Activated CD8-positive, alpha-beta T cell treated with anti-CD3 and anti-CD28 coated beads for 36 hours (primary cell): ENCODE data around the gene SP2. TPM values are rescaled to one million over a fixed set of nuclear protein-coding genes. Genes with fewer than 3 reads are reported as not detected.

Source experiments
- ATAC-seq: fragments of 200-7000 bp; cut with Tn5 transposase; one replicate; pipeline ENCODE4 v1.10.0; 2021; ENCODE audit warnings: mild to moderate bottlenecking, moderate library complexity
- CTCF ChIA-PET: fragments of 350-600 bp; sonication (Branson Sonifier 250); formaldehyde crosslinking; loops from one replicate; lab custom pipeline; 2021; ENCODE audit warnings: antibody characterized with exemption; lab: Charles Lee
- POLR2A ChIA-PET: fragments of 350-600 bp; sonication (Branson Sonifier 250); formaldehyde crosslinking; loops from one replicate; lab custom pipeline; 2021; ENCODE audit warnings: antibody characterized with exemption; lab: Charles Lee
- DNase-seq: peaks from one replicate; pipeline ENCODE4 v3.0.0-alpha.2; 2020
- H3K27ac Mint-ChIP-seq: one replicate; pipeline ENCODE4 v1.8.0; 2021; ENCODE audit warnings: mild to moderate bottlenecking, mixed read lengths
- H3K27me3 Mint-ChIP-seq: one replicate; pipeline ENCODE4 v1.8.0; 2021; ENCODE audit warnings: mixed read lengths
- H3K36me3 Mint-ChIP-seq: one replicate; pipeline ENCODE4 v1.8.0; 2021; ENCODE audit warnings: low read depth, mixed read lengths
- H3K4me1 Mint-ChIP-seq: one replicate; pipeline ENCODE4 v1.8.0; 2021; ENCODE audit warnings: low read depth, mixed read lengths
- H3K4me3 Mint-ChIP-seq: one replicate; pipeline ENCODE4 v1.8.0; 2021; ENCODE audit warnings: mild to moderate bottlenecking, moderate library complexity, mixed read lengths
- H3K9me3 Mint-ChIP-seq: one replicate; pipeline ENCODE4 v1.8.0; 2021; ENCODE audit warnings: mixed read lengths
- intact Hi-C: fragments of 100-400 bp; cut with micrococcal nuclease; formaldehyde crosslinking; loops from one replicate; pipeline ENCODE4 v1.10.0; 2022
- total RNA-seq, 2 experiments: library from RNA; stranded (reverse); gene quantifications; one replicate each; pipeline ENCODE4 v1.2.3, GENCODE V29; 2021
- TF ChIP-seq, protein P1 (sequence below): fragments of 200-600 bp; IDR thresholded peaks from one replicate; pipeline ENCODE4 v1.8.0; 2022; ENCODE audit warnings: antibody characterized with exemption, mild to moderate bottlenecking

The SP2 gene
- total RNA-seq, 2 experiments from 2014 or later, result 11.5 to 13.2 TPM

DNA sequence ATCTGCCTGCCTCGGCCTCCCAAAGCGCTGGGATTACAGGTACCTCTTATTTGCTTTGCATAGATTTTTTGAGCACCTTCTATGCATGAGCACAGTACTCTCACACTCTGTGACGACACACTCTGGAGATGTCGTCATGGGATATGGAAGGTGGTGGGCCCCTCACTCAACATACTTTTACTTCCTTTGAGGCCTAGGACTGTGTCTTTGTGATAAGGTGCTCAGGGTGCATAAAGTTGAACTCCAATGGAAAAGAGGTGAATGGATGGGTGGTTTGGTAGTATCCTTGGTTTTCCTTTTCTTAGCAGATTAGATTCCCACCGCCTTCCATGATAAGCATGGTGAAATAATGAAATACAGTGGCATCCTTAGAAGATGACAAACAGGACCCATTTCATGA is 68.8 kb downstream of the SP2 start:
- ChIA-PET POLR2A (interaction anchor here (1.2 kb wide), 1 partner anchor 35 kb away, joined by 4 read pairs; no protein-coding TSS in a partner anchor), CTCF (interaction anchor here (12.4 kb wide), 1 partner anchor 19 kb away, joined by 284 read pairs; the partner anchor contains the start of gene PNPO)
- intact Hi-C loops, result no loop called here
- Mint-ChIP-seq H3K4me1 (peaks cover 3% of the 10 kb centered on the region), H3K27me3 (no peaks in the 10 kb centered on the region), H3K9me3 (no peaks in the 10 kb centered on the region), H3K4me3 (no peak overlapping the region), H3K27ac (no peak overlapping the region), H3K36me3 (no peaks in the 10 kb centered on the region)
- DNase-seq (no peak), ATAC-seq (no peak)
- TF ChIP-seq, protein P1, sequence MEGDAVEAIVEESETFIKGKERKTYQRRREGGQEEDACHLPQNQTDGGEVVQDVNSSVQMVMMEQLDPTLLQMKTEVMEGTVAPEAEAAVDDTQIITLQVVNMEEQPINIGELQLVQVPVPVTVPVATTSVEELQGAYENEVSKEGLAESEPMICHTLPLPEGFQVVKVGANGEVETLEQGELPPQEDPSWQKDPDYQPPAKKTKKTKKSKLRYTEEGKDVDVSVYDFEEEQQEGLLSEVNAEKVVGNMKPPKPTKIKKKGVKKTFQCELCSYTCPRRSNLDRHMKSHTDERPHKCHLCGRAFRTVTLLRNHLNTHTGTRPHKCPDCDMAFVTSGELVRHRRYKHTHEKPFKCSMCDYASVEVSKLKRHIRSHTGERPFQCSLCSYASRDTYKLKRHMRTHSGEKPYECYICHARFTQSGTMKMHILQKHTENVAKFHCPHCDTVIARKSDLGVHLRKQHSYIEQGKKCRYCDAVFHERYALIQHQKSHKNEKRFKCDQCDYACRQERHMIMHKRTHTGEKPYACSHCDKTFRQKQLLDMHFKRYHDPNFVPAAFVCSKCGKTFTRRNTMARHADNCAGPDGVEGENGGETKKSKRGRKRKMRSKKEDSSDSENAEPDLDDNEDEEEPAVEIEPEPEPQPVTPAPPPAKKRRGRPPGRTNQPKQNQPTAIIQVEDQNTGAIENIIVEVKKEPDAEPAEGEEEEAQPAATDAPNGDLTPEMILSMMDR, result no peak

DNA sequence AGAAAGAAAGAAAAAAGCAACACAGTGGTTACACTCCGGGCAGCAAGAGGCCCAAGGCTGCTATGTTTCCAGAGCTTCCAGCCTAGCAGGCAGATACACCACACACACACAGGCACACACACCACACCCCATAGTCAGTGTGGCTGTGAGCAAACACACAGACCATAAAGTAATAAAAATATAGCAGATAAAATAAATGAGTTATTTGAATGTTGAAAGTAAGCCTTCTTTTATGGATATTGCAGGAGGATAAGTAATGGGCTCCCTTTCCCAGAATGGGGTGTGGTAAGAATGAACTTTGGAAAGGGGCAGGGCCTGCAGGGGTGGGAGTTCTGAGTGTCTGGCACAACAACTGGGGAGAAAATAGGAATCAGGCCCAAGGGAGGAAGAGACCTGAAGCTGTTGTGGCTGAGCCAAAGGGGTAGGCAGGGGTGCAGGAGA is 70.1 kb downstream of the SP2 start:
- POLR2A ChIA-PET, result interaction anchor here (0.8 kb wide), 1 partner anchor 26 kb away, joined by 3 read pairs; no protein-coding TSS in a partner anchor

DNA sequence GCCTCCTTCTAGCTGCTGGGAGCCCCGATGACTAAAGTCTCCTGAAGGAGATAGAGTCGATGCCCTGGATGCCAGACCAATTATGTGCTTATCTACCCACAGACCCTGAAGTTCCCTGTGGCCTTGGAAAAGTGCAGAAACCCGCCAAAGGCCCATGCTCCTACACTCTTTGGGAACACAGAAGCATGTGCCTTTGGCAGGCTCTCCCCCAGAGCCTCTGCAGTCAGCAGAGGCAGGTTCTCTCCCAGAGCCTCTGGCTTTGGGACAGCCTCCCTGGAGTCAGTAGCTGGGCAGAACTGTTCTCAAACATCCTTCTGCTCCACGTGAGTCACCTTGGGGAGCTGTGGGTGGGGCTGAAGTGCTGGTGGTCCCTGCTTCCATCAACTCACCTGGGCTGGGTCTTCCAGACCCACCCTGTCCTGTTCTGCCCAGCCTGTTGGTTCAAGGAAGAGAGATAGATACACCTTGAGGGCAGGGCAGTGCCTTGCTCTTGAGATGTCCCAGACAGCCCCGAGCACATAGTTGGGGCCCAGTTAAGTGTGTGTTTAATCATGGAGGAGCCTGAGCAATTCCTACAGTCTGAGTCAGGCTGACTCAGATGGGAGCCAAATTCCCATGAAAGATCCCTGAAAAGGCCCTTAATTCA is 71.7 kb downstream of the SP2 start:
- H3K9me3 Mint-ChIP-seq, result no peaks in the 10 kb centered on the region
- ATAC-seq, result no peak
- no peak overlapping the region for H3K27ac Mint-ChIP-seq
- no peak for DNase-seq
- no peaks in the 10 kb centered on the region for H3K27me3 Mint-ChIP-seq
- ChIA-PET CTCF (interaction anchor here (0.8 to 12.4 kb wide), 2 partner anchors 11 to 22 kb away, joined by 3 to 284 read pairs; partner anchors contain the start of gene PNPO), POLR2A (interaction anchor here (4.8 kb wide), 1 partner anchor 25 kb away, joined by 35 read pairs; the partner anchor contains the start of gene PNPO)
- intact Hi-C loops, result no loop called here
- H3K4me1 Mint-ChIP-seq, result peaks cover 20% of the 10 kb centered on the region
- peaks cover 2% of the 10 kb centered on the region for H3K36me3 Mint-ChIP-seq
- TF ChIP-seq, protein P1, result no peak
- H3K4me3 Mint-ChIP-seq, result no peak overlapping the region

More for the DNA sequence above, 70.1 kb downstream of the SP2 start:
- Mint-ChIP-seq H3K4me3 (no peak overlapping the region), H3K4me1 (peaks cover 10% of the 10 kb centered on the region), H3K9me3 (no peaks in the 10 kb centered on the region), H3K36me3 (no peaks in the 10 kb centered on the region), H3K27me3 (no peaks in the 10 kb centered on the region), H3K27ac (no peak overlapping the region)
- ATAC-seq (no peak), DNase-seq (no peak)
- TF ChIP-seq, protein P1, result no peak
- intact Hi-C loops, result no loop called here
- CTCF ChIA-PET, result interaction anchor here (12.4 kb wide), 1 partner anchor 20 kb away, joined by 284 read pairs; the partner anchor contains the start of gene PNPO

DNA sequence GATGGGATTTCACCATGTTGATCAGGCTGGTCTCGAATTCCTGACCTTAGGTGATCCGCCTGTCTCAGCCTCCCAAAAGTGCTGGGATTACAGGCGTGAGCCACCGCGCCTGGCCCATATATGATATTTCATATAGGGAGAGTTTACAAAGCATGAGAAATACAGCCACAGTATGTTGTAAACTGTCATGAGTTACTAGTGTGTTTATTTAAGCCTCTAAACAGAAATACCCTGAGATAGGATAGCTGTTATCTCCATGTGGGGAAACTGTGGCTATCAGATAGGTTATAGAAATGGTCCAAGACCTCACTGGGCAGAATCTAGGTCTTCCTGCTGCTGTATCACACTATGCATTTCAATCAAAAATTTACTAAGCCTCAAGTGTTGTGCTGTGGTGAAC is 72.8 kb downstream of the SP2 start:
- Mint-ChIP-seq H3K9me3 (no peaks in the 10 kb centered on the region), H3K4me1 (peaks cover 22% of the 10 kb centered on the region), H3K4me3 (no peak overlapping the region), H3K27ac (no peak overlapping the region), H3K27me3 (no peaks in the 10 kb centered on the region), H3K36me3 (peaks cover 4% of the 10 kb centered on the region)
- DNase-seq (no peak), ATAC-seq (no peak)
- intact Hi-C loops, result no loop called here
- POLR2A ChIA-PET, result interaction anchor here (0.6 to 4.8 kb wide), 3 partner anchors 26 to 73 kb away, joined by 3 to 35 read pairs (median 12); partner anchors contain the start of genes PNPO and SP2
- TF ChIP-seq, protein P1, result no peak
- CTCF ChIA-PET, result interaction anchor here (0.9 to 12.4 kb wide), 7 partner anchors 8 to 128 kb away, joined by 3 to 284 read pairs (median 23); partner anchors contain the start of genes PNPO, PRR15L and SCRN2
